ENCODE measurements around the gene MTFP1.
"Not testable (repeated sequence)": the region's sequence is repeated elsewhere in the genome, so short reads cannot be mapped to it uniquely, and the experiment has no call there.

Gene MTFP1

DNA sequence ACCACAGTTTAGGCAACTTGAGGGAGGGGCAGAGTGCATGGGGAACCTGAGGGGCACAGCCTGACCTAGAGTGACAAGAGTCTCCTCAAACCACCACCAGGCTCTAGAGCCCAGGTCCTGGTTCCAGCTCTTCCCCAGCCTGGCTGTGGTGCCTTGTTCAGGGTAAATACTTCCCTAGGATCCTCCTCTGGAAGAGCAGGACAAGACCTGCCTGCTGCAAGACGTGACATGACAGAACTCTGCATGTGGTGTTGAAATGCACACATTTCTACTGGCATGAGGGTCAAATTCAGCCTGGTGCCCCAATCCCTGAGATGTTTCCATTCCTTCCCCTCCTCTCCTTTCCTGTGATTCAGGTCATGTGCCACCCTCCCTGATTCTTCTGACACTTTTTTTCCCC, 25.4 kb upstream of the MTFP1 start:
- no peaks in the 10 kb centered on the region for H3K9me2 ChIP-seq (replicated peaks; ENCODE audit: insufficient read depth, low read length)
- H4K20me1 ChIP-seq (ENCODE audit: low read depth, low read length) = no peaks in the 10 kb centered on the region
- no peaks in the 10 kb centered on the region for H3K36me3 ChIP-seq (ENCODE audit: low read length)
- H2AFZ ChIP-seq (ENCODE audit: low read depth, low read length, severe bottlenecking) = no peak overlapping the region
- H3F3A ChIP-seq (ENCODE audit: insufficient read depth) = no peaks in the 10 kb centered on the region
- H3K79me2 ChIP-seq (ENCODE audit: insufficient read depth, low read length) = no peaks in the 10 kb centered on the region
- H3K4me2 ChIP-seq (ENCODE audit: low read depth, low read length, poor library complexity, severe bottlenecking) = no peak overlapping the region
- H3K27ac ChIP-seq (ENCODE audit: low read depth, low read length) = no peak overlapping the region
- no peak for TF ChIP-seq EZH2phosphoT487 (conservative IDR thresholded peaks at IDR 0.05; ENCODE audit: low read length)
- no peak for TF ChIP-seq CTCF (IDR thresholded peaks at IDR 0.05; ENCODE audit: insufficient read depth, low read length, poor library complexity, severe bottlenecking)
- no peaks in the 10 kb centered on the region for H3K27me3 ChIP-seq (ENCODE audit: low read length)
- H3K4me3 ChIP-seq (ENCODE audit: insufficient read depth, low read length, poor library complexity, severe bottlenecking) = no peak overlapping the region
- H3K9ac ChIP-seq (ENCODE audit: low read length) = no peak overlapping the region
- no peaks in the 10 kb centered on the region for H3K9me3 ChIP-seq (ENCODE audit: insufficient read depth, low read length)

DNA sequence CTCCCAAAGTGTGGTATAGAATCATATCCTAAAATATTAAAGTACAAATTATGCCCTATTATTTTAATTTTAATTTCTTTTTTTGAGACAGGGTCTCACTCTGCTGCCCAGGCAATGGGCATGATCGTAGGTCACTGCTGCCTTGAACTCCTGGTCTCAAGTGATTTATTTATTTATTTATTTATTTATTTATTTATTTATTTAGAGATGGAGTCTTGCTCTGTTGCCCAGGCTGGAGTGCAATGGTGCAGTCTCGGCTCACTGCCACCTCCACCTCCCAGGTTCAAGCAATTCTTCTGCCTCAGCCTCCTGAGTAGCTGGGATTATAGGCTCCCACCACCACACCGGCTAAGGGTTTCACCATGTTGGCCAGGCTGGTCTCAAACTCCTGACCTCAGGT, 24.5 kb upstream of the MTFP1 start:
- H4K20me1 ChIP-seq (ENCODE audit: low read depth, low read length); H3K9me2 ChIP-seq (replicated peaks; ENCODE audit: insufficient read depth, low read length); H2AFZ ChIP-seq (ENCODE audit: low read depth, low read length, severe bottlenecking); H3K4me2 ChIP-seq (ENCODE audit: low read depth, low read length, poor library complexity, severe bottlenecking); H3K4me3 ChIP-seq (ENCODE audit: insufficient read depth, low read length, poor library complexity, severe bottlenecking); H3K79me2 ChIP-seq (ENCODE audit: insufficient read depth, low read length); H3K27ac ChIP-seq (ENCODE audit: low read depth, low read length); H3K36me3 ChIP-seq (ENCODE audit: low read length); H3F3A ChIP-seq (ENCODE audit: insufficient read depth); H3K9ac ChIP-seq (ENCODE audit: low read length); H3K27me3 ChIP-seq (ENCODE audit: low read length); H3K9me3 ChIP-seq (ENCODE audit: insufficient read depth, low read length): not testable (repeated sequence)

- Histone ChIP-seq H3K4me2 (ENCODE audit: low read depth, low read length, poor library complexity, severe bottlenecking) (no peak overlapping the region), H3K4me3 (ENCODE audit: insufficient read depth, low read length, poor library complexity, severe bottlenecking) (no peak overlapping the region), H3K36me3 (ENCODE audit: low read length) (no peaks in the 10 kb centered on the region), H3K27me3 (ENCODE audit: low read length) (no peaks in the 10 kb centered on the region), H3F3A (ENCODE audit: insufficient read depth) (no peaks in the 10 kb centered on the region), H3K9ac (ENCODE audit: low read length) (no peak overlapping the region), H3K9me3 (ENCODE audit: insufficient read depth, low read length) (no peaks in the 10 kb centered on the region), H2AFZ (ENCODE audit: low read depth, low read length, severe bottlenecking) (no peak overlapping the region), H3K79me2 (ENCODE audit: insufficient read depth, low read length) (no peaks in the 10 kb centered on the region), H3K9me2 (replicated peaks; ENCODE audit: insufficient read depth, low read length) (no peaks in the 10 kb centered on the region), H3K27ac (ENCODE audit: low read depth, low read length) (no peak overlapping the region), H4K20me1 (ENCODE audit: low read depth, low read length) (no peaks in the 10 kb centered on the region)
- TF ChIP-seq CTCF (IDR thresholded peaks at IDR 0.05; ENCODE audit: insufficient read depth, low read length, poor library complexity, severe bottlenecking) (no peak), EZH2phosphoT487 (conservative IDR thresholded peaks at IDR 0.05; ENCODE audit: low read length) (no peak)
Measured at GRCh38 chr22:30402028-30402765, 23.4 kb upstream of the MTFP1 start.

DNA sequence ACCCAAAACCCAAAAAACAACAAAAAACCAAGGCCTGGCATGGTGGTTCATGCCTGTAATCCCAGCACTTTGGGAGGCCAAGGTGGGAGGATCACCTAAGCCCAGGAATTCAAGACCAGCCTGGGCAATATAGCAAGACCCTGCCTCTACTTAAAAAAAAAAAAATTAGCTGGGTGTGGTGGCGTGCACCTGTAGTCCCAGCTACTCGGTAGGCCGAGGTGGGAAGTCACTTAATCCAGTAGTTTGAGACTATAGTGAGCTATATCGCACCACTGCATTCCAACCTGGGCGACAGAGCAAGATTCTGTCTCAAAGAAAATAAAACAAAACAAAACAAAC, 22.8 kb upstream of the MTFP1 start:
- H3K27ac ChIP-seq (ENCODE audit: low read depth, low read length); H3K9me2 ChIP-seq (replicated peaks; ENCODE audit: insufficient read depth, low read length); H3K9ac ChIP-seq (ENCODE audit: low read length); H3K9me3 ChIP-seq (ENCODE audit: insufficient read depth, low read length); H3K4me2 ChIP-seq (ENCODE audit: low read depth, low read length, poor library complexity, severe bottlenecking); H3K79me2 ChIP-seq (ENCODE audit: insufficient read depth, low read length); H3K36me3 ChIP-seq (ENCODE audit: low read length); H2AFZ ChIP-seq (ENCODE audit: low read depth, low read length, severe bottlenecking); H3K4me3 ChIP-seq (ENCODE audit: insufficient read depth, low read length, poor library complexity, severe bottlenecking); H4K20me1 ChIP-seq (ENCODE audit: low read depth, low read length); H3K27me3 ChIP-seq (ENCODE audit: low read length); H3F3A ChIP-seq (ENCODE audit: insufficient read depth): not testable (repeated sequence)
